NCI-H1694 (cell line): ENCODE results near the gene MDFIC.
"Not testable (repeated sequence)": the region's sequence is repeated elsewhere in the genome, so short reads cannot be mapped to it uniquely, and the experiment has no call there.

Experiments used
- DNase-seq: peaks from one replicate; lab custom pipeline; 2025; lab: John Stamatoyannopoulos, UW

MDFIC gene

GRCh38 chr7:114922026-114922651, at the start of gene MDFIC:
MDFIC (plus strand) TSS chr7:114922094; CDS start chr7:114923034, 940 bp downstream.
- no peak for DNase-seq

GRCh38 chr7:114874170-114874569, 47.7 kb upstream of the MDFIC start:
- no peak for DNase-seq

GRCh38 chr7:114875186-114875585, 46.7 kb upstream of the MDFIC start:
- DNase-seq, result no peak

- no peak for DNase-seq
Observed at GRCh38 chr7:114879554-114879953, 42.3 kb upstream of the MDFIC start.

- no peak for DNase-seq
Observed at GRCh38 chr7:114885836-114886235, 36.1 kb upstream of the MDFIC start.

- no peak for DNase-seq
Observed at GRCh38 chr7:114886241-114886640, 35.7 kb upstream of the MDFIC start.

GRCh38 chr7:114889116-114889515, 32.8 kb upstream of the MDFIC start:
- not testable (repeated sequence) for DNase-seq

- no peak for DNase-seq
Observed at GRCh38 chr7:114889646-114890285, 32.1 kb upstream of the MDFIC start.

- no peak for DNase-seq
Observed at GRCh38 chr7:114890561-114890960, 31.3 kb upstream of the MDFIC start.

- DNase-seq, result no peak
Observed at GRCh38 chr7:114900127-114900526, 21.8 kb upstream of the MDFIC start.

GRCh38 chr7:114901771-114902170, 20.1 kb upstream of the MDFIC start:
- no peak for DNase-seq

GRCh38 chr7:114903131-114903530, 18.8 kb upstream of the MDFIC start:
- DNase-seq, result no peak

GRCh38 chr7:114910787-114911186, 11.1 kb upstream of the MDFIC start:
- no peak for DNase-seq

- no peak for DNase-seq
Observed at GRCh38 chr7:114911411-114911810, 10.5 kb upstream of the MDFIC start.

GRCh38 chr7:114916261-114916892, 5.5 kb upstream of the MDFIC start:
- no peak for DNase-seq

- DNase-seq, result no peak
Observed at GRCh38 chr7:114917211-114917839, 4.6 kb upstream of the MDFIC start.

GRCh38 chr7:114919587-114919986, 2.3 kb upstream of the MDFIC start:
- no peak for DNase-seq

- DNase-seq, result no peak
Observed at GRCh38 chr7:114921631-114922025, 266 bp upstream of the MDFIC start.

GRCh38 chr7:114922652-114923402, 933 bp downstream of the MDFIC start:
- no peak for DNase-seq

- no peak for DNase-seq
Observed at GRCh38 chr7:114923403-114923713, 1.5 kb downstream of the MDFIC start.

GRCh38 chr7:114924038-114924712, 2.3 kb downstream of the MDFIC start:
- no peak for DNase-seq

GRCh38 chr7:114925434-114925833, 3.5 kb downstream of the MDFIC start:
- DNase-seq, result no peak
